22Rv1 (cell line): ENCODE data around the gene RNF213.

Experiments
- ZFX ChIP-seq: fragments of 450-650 bp; IDR thresholded peaks from 2 replicates; pipeline ENCODE4 v1.6.1; 2017; ENCODE audit warnings: antibody characterized with exemption, borderline replicate concordance
- TF ChIP-seq, protein P1 (sequence below): fragments of 450-650 bp; IDR thresholded peaks from 2 replicates; pipeline ENCODE4 v1.5.1; 2017; ENCODE audit warnings: mild to moderate bottlenecking

GRCh38 chr17:80216473-80217456 is 43.9 kb upstream of the RNF213 start:
- TF ChIP-seq, protein P1, sequence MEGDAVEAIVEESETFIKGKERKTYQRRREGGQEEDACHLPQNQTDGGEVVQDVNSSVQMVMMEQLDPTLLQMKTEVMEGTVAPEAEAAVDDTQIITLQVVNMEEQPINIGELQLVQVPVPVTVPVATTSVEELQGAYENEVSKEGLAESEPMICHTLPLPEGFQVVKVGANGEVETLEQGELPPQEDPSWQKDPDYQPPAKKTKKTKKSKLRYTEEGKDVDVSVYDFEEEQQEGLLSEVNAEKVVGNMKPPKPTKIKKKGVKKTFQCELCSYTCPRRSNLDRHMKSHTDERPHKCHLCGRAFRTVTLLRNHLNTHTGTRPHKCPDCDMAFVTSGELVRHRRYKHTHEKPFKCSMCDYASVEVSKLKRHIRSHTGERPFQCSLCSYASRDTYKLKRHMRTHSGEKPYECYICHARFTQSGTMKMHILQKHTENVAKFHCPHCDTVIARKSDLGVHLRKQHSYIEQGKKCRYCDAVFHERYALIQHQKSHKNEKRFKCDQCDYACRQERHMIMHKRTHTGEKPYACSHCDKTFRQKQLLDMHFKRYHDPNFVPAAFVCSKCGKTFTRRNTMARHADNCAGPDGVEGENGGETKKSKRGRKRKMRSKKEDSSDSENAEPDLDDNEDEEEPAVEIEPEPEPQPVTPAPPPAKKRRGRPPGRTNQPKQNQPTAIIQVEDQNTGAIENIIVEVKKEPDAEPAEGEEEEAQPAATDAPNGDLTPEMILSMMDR, result no peak
- no peak for TF ChIP-seq ZFX
